ENCODE measurements around the gene POLR2J2.
"Not testable (repeated sequence)": the region's sequence is repeated elsewhere in the genome, so short reads cannot be mapped to it uniquely, and the experiment has no call there.

GRCh38 chr7:102673447-102674067, 2.1 kb upstream of the POLR2J2 start:
- TF ChIP-seq RORB (CRISPR knock-in tag; IDR thresholded peaks at IDR 0.05); CTCF (IDR thresholded peaks at IDR 0.05); STAT6 (CRISPR knock-in tag; conservative IDR thresholded peaks at IDR 0.05; ENCODE audit: low read depth); MAX (CRISPR knock-in tag; IDR thresholded peaks at IDR 0.05); SP1 (CRISPR knock-in tag; conservative IDR thresholded peaks at IDR 0.05); KAT7 (CRISPR knock-in tag; IDR thresholded peaks at IDR 0.05; ENCODE audit: borderline replicate concordance); IRF1 (CRISPR knock-in tag; IDR thresholded peaks at IDR 0.05); ZNF263 (CRISPR knock-in tag; IDR thresholded peaks at IDR 0.05; ENCODE audit: low read depth); GABPB1 (CRISPR knock-in tag; IDR thresholded peaks at IDR 0.05); E2F5 (CRISPR knock-in tag; IDR thresholded peaks at IDR 0.05): not testable (repeated sequence)
